SK-N-SH (cell line): Measurements from ENCODE around the gene ENDOV. TPM values are rescaled to one million over a fixed set of nuclear protein-coding genes. Genes with fewer than 3 reads are reported as not detected.

ENCODE experiments used
- CTCF ChIA-PET: fragments of 300-600, 350-600 bp; formaldehyde crosslinking; extraction: SDS; loops from one replicate; lab custom pipeline; 2021; lab: Yijun Ruan, JAX
- POLR2A ChIA-PET: fragments of 350-600 bp; sonication (Branson Sonifier 250); formaldehyde crosslinking; extraction: SDS; loops from one replicate; lab custom pipeline; 2020; ENCODE audit warnings: antibody characterized with exemption, inconsistent platforms; lab: Yijun Ruan, JAX
- DNase-seq: peaks from one replicate; pipeline ENCODE4 v3.0.0; 2012
- H2AFZ ChIP-seq: fragments of 200-600 bp; sonication (generic); 2 replicates; pipeline ENCODE4 v1.8.1; 2016; ENCODE audit warnings: antibody characterized with exemption, mild to moderate bottlenecking, low read depth
- H3F3A ChIP-seq: fragments of 200-600 bp; sonication (generic); replicated peaks from 2 replicates; pipeline ENCODE3; 2016; ENCODE audit warnings: antibody characterized with exemption, mild to moderate bottlenecking; ENCODE audit not compliant: insufficient read depth
- H3K27ac ChIP-seq, 2 experiments: fragments of 200-500 bp in 1 of 2; fragments of 200-600 bp in 1 of 2; sonication (Bioruptor generic) in 1 of 2; sonication (generic), shearing (Covaris generic) in 1 of 2; 2 replicates each; pipeline versions ENCODE4 v1.5.1 to v1.6.1; 2014 to 2016; ENCODE audit warnings: low read depth in 2 of 2, inconsistent platforms in 1 of 2, low read length in 1 of 2, mild to moderate bottlenecking in 1 of 2, mixed read lengths in 1 of 2
- H3K27me3 ChIP-seq: fragments of 200-600 bp; sonication (generic), shearing (Covaris generic); 2 replicates; pipeline ENCODE4 v1.6.1; 2016; ENCODE audit warnings: mixed run types; ENCODE audit not compliant: insufficient read depth
- H3K36me3 ChIP-seq, 2 experiments: fragments of 200-500 bp in 1 of 2; fragments of 200-600 bp in 1 of 2; sonication (Bioruptor generic) in 1 of 2; sonication (generic) in 1 of 2; replicated peaks in 1 of 2; 2 replicates each; pipeline versions ENCODE3 to v1.5.1; 2014 to 2016; ENCODE audit warnings: low read length in 1 of 2, mild to moderate bottlenecking in 1 of 2; ENCODE audit not compliant: insufficient read depth in 2 of 2, control insufficient read depth in 1 of 2
- H3K4me1 ChIP-seq, 2 experiments: fragments of 200-500 bp in 1 of 2; fragments of 200-600 bp in 1 of 2; sonication (Bioruptor generic) in 1 of 2; sonication (generic), shearing (Covaris generic) in 1 of 2; 2 replicates each; pipeline versions ENCODE4 v1.5.1 to v1.6.1; 2014 to 2016; ENCODE audit warnings: low read depth in 1 of 2, low read length in 1 of 2, mixed run types in 1 of 2; ENCODE audit not compliant: insufficient read depth in 2 of 2, control insufficient read depth in 1 of 2
- H3K4me2 ChIP-seq: fragments of 200-600 bp; sonication (generic), shearing (Covaris generic); 2 replicates; pipeline ENCODE4 v1.6.1; 2017; ENCODE audit warnings: mixed run types
- H3K4me3 ChIP-seq, 2 experiments: fragments of 200-500 bp in 1 of 2; fragments of 200-600 bp in 1 of 2; sonication (Bioruptor generic) in 1 of 2; sonication (generic), shearing (Covaris generic) in 1 of 2; 2 replicates each; pipeline versions ENCODE4 v1.5.1 to v1.8.1; 2014 to 2016; ENCODE audit warnings: low read depth in 2 of 2, inconsistent platforms in 1 of 2, low read length in 1 of 2, mild to moderate bottlenecking in 1 of 2, mixed read lengths in 1 of 2, moderate library complexity in 1 of 2
- H3K79me2 ChIP-seq: fragments of 200-600 bp; sonication (generic); 2 replicates; pipeline ENCODE4 v1.8.1; 2017; ENCODE audit warnings: mild to moderate bottlenecking; ENCODE audit not compliant: insufficient read depth
- H3K9ac ChIP-seq: fragments of 200-600 bp; sonication (generic); 2 replicates; pipeline ENCODE4 v1.6.1; 2017; ENCODE audit warnings: mixed run types
- H3K9me2 ChIP-seq: fragments of 200-600 bp; sonication (generic); 2 replicates; pipeline ENCODE4 v1.6.1; 2017; ENCODE audit warnings: mixed run types
- H3K9me3 ChIP-seq: fragments of 200-600 bp; sonication (generic); 2 replicates; pipeline ENCODE4 v1.6.1; 2017; ENCODE audit warnings: mixed run types, mild to moderate bottlenecking, moderate library complexity
- H4K20me1 ChIP-seq: fragments of 200-600 bp; sonication (generic); 2 replicates; pipeline ENCODE4 v1.6.1; 2017; ENCODE audit warnings: mild to moderate bottlenecking, mixed run types; ENCODE audit not compliant: insufficient read depth
- CHD2 ChIP-seq: fragments of 150-350 bp; IDR thresholded peaks from 2 replicates; pipeline ENCODE4 v1.6.1; 2018; ENCODE audit warnings: low read length; ENCODE audit not compliant: partially characterized antibody
- ELF1 ChIP-seq: IDR thresholded peaks from 2 replicates; pipeline ENCODE4 v1.4.0; 2012
- EP300 ChIP-seq, 2 experiments: IDR thresholded peaks; 2 replicates each; pipeline versions ENCODE4 v1.4.0 to v1.6.1; 2012; ENCODE audit warnings: borderline replicate concordance in 1 of 2, low read depth in 1 of 2, low read length in 1 of 2
- EZH2phosphoT487 ChIP-seq: fragments of 200-600 bp; sonication (generic); IDR thresholded peaks from 2 replicates; pipeline ENCODE4 v1.6.1; 2017; ENCODE audit warnings: low read depth, mixed run types, mild to moderate bottlenecking, antibody characterized with exemption, moderate library complexity, borderline replicate concordance
- FOXJ3 ChIP-seq: sonication (generic); formaldehyde crosslinking; IDR thresholded peaks from 2 replicates; pipeline ENCODE4 v1.5.1; 2020; ENCODE audit warnings: mild to moderate bottlenecking, missing genetic modification reagents
- FOXM1 ChIP-seq: IDR thresholded peaks from 2 replicates; pipeline ENCODE4 v1.4.0; 2012; ENCODE audit warnings: low read depth, mild to moderate bottlenecking
- MXI1 ChIP-seq: IDR thresholded peaks from 2 replicates; pipeline ENCODE4 v1.6.1; 2012; ENCODE audit warnings: mild to moderate bottlenecking, low read depth, low read length, improper control_type of control experiment
- NRF1 ChIP-seq: IDR thresholded peaks from 2 replicates; pipeline ENCODE4 v1.6.1; 2012; ENCODE audit warnings: low read depth, mild to moderate bottlenecking, low read length
- RAD21 ChIP-seq: IDR thresholded peaks from 2 replicates; pipeline ENCODE4 v1.6.1; 2012; ENCODE audit warnings: mild to moderate bottlenecking, low read length
- RFX5 ChIP-seq: IDR thresholded peaks from 2 replicates; pipeline ENCODE4 v1.6.1; 2012; ENCODE audit warnings: mild to moderate bottlenecking, improper control_type of control experiment, low read length
- RXRA ChIP-seq: IDR thresholded peaks from 2 replicates; pipeline ENCODE4 v1.4.0; 2012; ENCODE audit warnings: low read depth, mild to moderate bottlenecking, borderline replicate concordance
- SIN3A ChIP-seq: IDR thresholded peaks from 2 replicates; pipeline ENCODE4 v1.6.1; 2012; ENCODE audit warnings: low read depth, mild to moderate bottlenecking, low read length, moderate library complexity, borderline replicate concordance
- SMC3 ChIP-seq: IDR thresholded peaks from 2 replicates; pipeline ENCODE4 v1.6.1; 2012; ENCODE audit warnings: low read depth, low read length, improper control_type of control experiment
- TAF1 ChIP-seq: IDR thresholded peaks from 2 replicates; pipeline ENCODE4 v1.6.1; 2012; ENCODE audit warnings: low read depth, mild to moderate bottlenecking, low read length, moderate library complexity, borderline replicate concordance
- TCF12 ChIP-seq: IDR thresholded peaks from 2 replicates; pipeline ENCODE4 v1.4.0; 2012
- TEAD4 ChIP-seq: IDR thresholded peaks from 2 replicates; pipeline ENCODE4 v1.4.0; 2012; ENCODE audit warnings: mild to moderate bottlenecking, borderline replicate concordance; ENCODE audit not compliant: insufficient read depth
- YY1 ChIP-seq: IDR thresholded peaks from 2 replicates; pipeline ENCODE4 v1.4.0; 2012; ENCODE audit warnings: low read depth, mild to moderate bottlenecking
- WGBS: methylation state at CpG from one replicate; pipeline ENCODE4 v1.1.6; 2017; ENCODE audit warnings: low lambda C conversion rate; 5-methylcytosine and 5-hydroxymethylcytosine counted together
- polyA plus RNA-seq, 3 experiments: library from polyadenylated mRNA; depleted of rRNA; stranded (reverse); fragments of >200 nt; gene quantifications; 2 replicates each; pipeline ENCODE4 v1.2.3, GENCODE V29; 2012
- TF ChIP-seq, protein P1 (sequence below): IDR thresholded peaks from 2 replicates; pipeline ENCODE4; 2012
- TF ChIP-seq, protein P2 (sequence below): fragments of 150-350 bp; IDR thresholded peaks from 2 replicates; pipeline ENCODE4 v1.6.1; 2017; ENCODE audit warnings: antibody characterized with exemption, low read length, low read depth, borderline replicate concordance

The ENDOV gene
- polyA plus RNA-seq, 1 of the 3 experiments (the other 2 are of a cell fraction): 83.6 TPM

DNA sequence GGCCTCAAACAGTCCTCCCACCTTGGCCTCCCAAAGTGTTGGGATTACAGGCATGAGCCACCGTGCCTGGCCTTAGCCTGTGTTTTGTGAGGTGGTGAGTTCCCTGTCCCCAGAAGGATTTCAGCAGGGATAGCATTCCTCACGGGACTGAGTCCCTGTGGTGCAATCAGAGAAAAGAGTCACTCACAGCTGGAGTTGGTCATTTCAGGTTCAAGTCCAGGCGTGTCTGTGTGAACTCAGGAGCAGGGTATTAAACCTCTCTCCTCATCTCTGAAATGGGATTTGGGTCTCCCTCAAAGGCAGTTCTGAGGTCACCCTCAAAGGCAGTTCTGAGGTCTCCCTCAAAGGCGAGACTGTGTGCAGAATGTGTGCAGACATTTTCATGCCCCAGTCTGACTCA, 32.8 kb downstream of the ENDOV start:
- no peaks in the 10 kb centered on the region for H3F3A ChIP-seq
- no peak overlapping the region for H3K4me2 ChIP-seq
- 58% methylated on average over 3 of the region's 4 CpGs for whole genome bisulfite sequencing
- POLR2A ChIA-PET: no interaction called here
- H4K20me1 ChIP-seq: no peaks in the 10 kb centered on the region
- DNase-seq: no peak
- H3K79me2 ChIP-seq: no peaks in the 10 kb centered on the region
- no peak overlapping the region for H2AFZ ChIP-seq
- H3K4me1 ChIP-seq: peaks cover 0 to 22% of the 10 kb centered on the region in 2 experiments; a peak in 1 of 4 replicates
- H3K36me3 ChIP-seq: no peaks in the 10 kb centered on the region
- no peaks in the 10 kb centered on the region for H3K9me2 ChIP-seq
- TF ChIP-seq YY1 (no peak), CHD2 (no peak), SMC3 (no peak), MXI1 (no peak), SIN3A (no peak), ELF1 (no peak), NRF1 (no peak), FOXJ3 (CRISPR knock-in tag) (no peak), TEAD4 (no peak), RXRA (no peak), TCF12 (no peak), RAD21 (no peak), TAF1 (no peak), FOXM1 (no peak), EZH2phosphoT487 (no peak), RFX5 (no peak), EP300 (IDR thresholded peaks at IDR 0.05; ENCODE audit: borderline replicate concordance in 1 of 2, low read depth in 1 of 2, low read length in 1 of 2) (no peak)
- TF ChIP-seq, protein P1, sequence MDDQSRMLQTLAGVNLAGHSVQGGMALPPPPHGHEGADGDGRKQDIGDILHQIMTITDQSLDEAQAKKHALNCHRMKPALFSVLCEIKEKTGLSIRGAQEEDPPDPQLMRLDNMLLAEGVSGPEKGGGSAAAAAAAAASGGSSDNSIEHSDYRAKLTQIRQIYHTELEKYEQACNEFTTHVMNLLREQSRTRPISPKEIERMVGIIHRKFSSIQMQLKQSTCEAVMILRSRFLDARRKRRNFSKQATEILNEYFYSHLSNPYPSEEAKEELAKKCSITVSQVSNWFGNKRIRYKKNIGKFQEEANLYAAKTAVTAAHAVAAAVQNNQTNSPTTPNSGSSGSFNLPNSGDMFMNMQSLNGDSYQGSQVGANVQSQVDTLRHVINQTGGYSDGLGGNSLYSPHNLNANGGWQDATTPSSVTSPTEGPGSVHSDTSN: no peak
- TF ChIP-seq, protein P2, sequence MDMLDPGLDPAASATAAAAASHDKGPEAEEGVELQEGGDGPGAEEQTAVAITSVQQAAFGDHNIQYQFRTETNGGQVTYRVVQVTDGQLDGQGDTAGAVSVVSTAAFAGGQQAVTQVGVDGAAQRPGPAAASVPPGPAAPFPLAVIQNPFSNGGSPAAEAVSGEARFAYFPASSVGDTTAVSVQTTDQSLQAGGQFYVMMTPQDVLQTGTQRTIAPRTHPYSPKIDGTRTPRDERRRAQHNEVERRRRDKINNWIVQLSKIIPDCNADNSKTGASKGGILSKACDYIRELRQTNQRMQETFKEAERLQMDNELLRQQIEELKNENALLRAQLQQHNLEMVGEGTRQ: no peak
- TF ChIP-seq, all 33 proteins: peak for 0
- H3K9me3 ChIP-seq: no peaks in the 10 kb centered on the region
- H3K27me3 ChIP-seq: no peaks in the 10 kb centered on the region
- H3K27ac ChIP-seq: no peak overlapping the region
- H3K4me3 ChIP-seq: no peak overlapping the region
- no peak overlapping the region for H3K9ac ChIP-seq
- CTCF ChIA-PET: interaction anchor here (1.2 kb wide), 1 partner anchor 128 kb away, joined by 5 read pairs; no protein-coding TSS in a partner anchor
